ENCODE results near the gene TMIE. TPM values are rescaled to one million over a fixed set of nuclear protein-coding genes. Genes with fewer than 3 reads are reported as not detected.

The TMIE gene
- total RNA-seq, 1 experiment from 2014 or later = not detected

GRCh38 chr3:46680298-46680826 lies 20.8 kb upstream of the TMIE start:
- CTCF ChIA-PET = no interaction called here
- H3K27ac Mint-ChIP-seq (ENCODE audit: unreplicated experiment) = no peak overlapping the region
- BruUV-seq (replicated peaks) = no TSS peak

GRCh38 chr3:46681387-46681786 lies 19.8 kb upstream of the TMIE start:
- H3K27me3 Mint-ChIP-seq (ENCODE audit: insufficient read depth, unreplicated experiment) = no peaks in the 10 kb centered on the region
- no peaks in the 10 kb centered on the region for H3K36me3 Mint-ChIP-seq (ENCODE audit: insufficient read depth, unreplicated experiment)
- H3K9me3 Mint-ChIP-seq (ENCODE audit: unreplicated experiment) = no peaks in the 10 kb centered on the region
- no peak for TF ChIP-seq CTCF (IDR thresholded peaks at IDR 0.05; ENCODE audit: insufficient read depth in 1 of 2, low read depth in 1 of 2, low read length in 1 of 2, severe bottlenecking in 1 of 2, unreplicated experiment in 1 of 2)
- Histone ChIP-seq H3K9me3 (no peaks in the 10 kb centered on the region), H3K27me3 (replicated peaks; ENCODE audit: control insufficient read depth, insufficient read depth, low read length) (no peaks in the 10 kb centered on the region), H3K36me3 (ENCODE audit: control insufficient read depth, insufficient read depth, low read length) (no peaks in the 10 kb centered on the region), H3K4me1 (no peaks in the 10 kb centered on the region), H3K4me3 (ENCODE audit: low read depth, low read length) (no peak overlapping the region)
- intact Hi-C loops (cut with micrococcal nuclease; ENCODE audit: unreplicated experiment) = no loop called here
- ChIA-PET POLR2A (no interaction called here), CTCF (no interaction called here)
- DNase-seq = no peak
- no peak overlapping the region for H3K4me3 Mint-ChIP-seq (ENCODE audit: unreplicated experiment)
- BruUV-seq (replicated peaks) = no TSS peak
- H3K27ac Mint-ChIP-seq (ENCODE audit: unreplicated experiment) = no peak overlapping the region
- no peaks in the 10 kb centered on the region for H3K4me1 Mint-ChIP-seq (ENCODE audit: low read depth, unreplicated experiment)

More at GRCh38 chr3:46680298-46680826, 20.8 kb upstream of the TMIE start:
- Mint-ChIP-seq H3K4me1 (ENCODE audit: low read depth, unreplicated experiment) (no peaks in the 10 kb centered on the region), H3K4me3 (ENCODE audit: unreplicated experiment) (no peak overlapping the region), H3K9me3 (ENCODE audit: unreplicated experiment) (no peaks in the 10 kb centered on the region), H3K27me3 (ENCODE audit: insufficient read depth, unreplicated experiment) (no peaks in the 10 kb centered on the region), H3K36me3 (ENCODE audit: insufficient read depth, unreplicated experiment) (no peaks in the 10 kb centered on the region)
- no peak overlapping the region for H3K4me3 ChIP-seq (ENCODE audit: low read depth, low read length)
- DNase-seq = no peak
- no peaks in the 10 kb centered on the region for H3K27me3 ChIP-seq (replicated peaks; ENCODE audit: control insufficient read depth, insufficient read depth, low read length)
- H3K9me3 ChIP-seq = no peaks in the 10 kb centered on the region
- intact Hi-C loops (cut with micrococcal nuclease; ENCODE audit: unreplicated experiment) = no loop called here
- TF ChIP-seq CTCF (IDR thresholded peaks at IDR 0.05; ENCODE audit: insufficient read depth in 1 of 2, low read depth in 1 of 2, low read length in 1 of 2, severe bottlenecking in 1 of 2, unreplicated experiment in 1 of 2) = no peak
- POLR2A ChIA-PET = interaction anchor here (0.6 kb wide), 1 partner anchor 297 kb away, joined by 7 read pairs; no protein-coding TSS in a partner anchor
- no peaks in the 10 kb centered on the region for H3K4me1 ChIP-seq
- no peaks in the 10 kb centered on the region for H3K36me3 ChIP-seq (ENCODE audit: control insufficient read depth, insufficient read depth, low read length)

GRCh38 chr3:46681856-46682540 lies 19.2 kb upstream of the TMIE start:
- Histone ChIP-seq H3K4me3 (ENCODE audit: low read depth, low read length) (no peak overlapping the region), H3K4me1 (no peaks in the 10 kb centered on the region), H3K27me3 (replicated peaks; ENCODE audit: control insufficient read depth, insufficient read depth, low read length) (no peaks in the 10 kb centered on the region), H3K9me3 (no peaks in the 10 kb centered on the region), H3K36me3 (ENCODE audit: control insufficient read depth, insufficient read depth, low read length) (no peaks in the 10 kb centered on the region)
- H3K27ac Mint-ChIP-seq (ENCODE audit: unreplicated experiment) = no peak overlapping the region
- H3K36me3 Mint-ChIP-seq (ENCODE audit: insufficient read depth, unreplicated experiment) = no peaks in the 10 kb centered on the region
- no TSS peak for BruUV-seq (replicated peaks)
- CTCF ChIA-PET = no interaction called here
- H3K4me1 Mint-ChIP-seq (ENCODE audit: low read depth, unreplicated experiment) = no peaks in the 10 kb centered on the region
- no peak overlapping the region for H3K4me3 Mint-ChIP-seq (ENCODE audit: unreplicated experiment)
- intact Hi-C loops (cut with micrococcal nuclease; ENCODE audit: unreplicated experiment) = no loop called here
- H3K9me3 Mint-ChIP-seq (ENCODE audit: unreplicated experiment) = no peaks in the 10 kb centered on the region
- DNase-seq = no peak
- TF ChIP-seq CTCF (IDR thresholded peaks at IDR 0.05; ENCODE audit: insufficient read depth in 1 of 2, low read depth in 1 of 2, low read length in 1 of 2, severe bottlenecking in 1 of 2, unreplicated experiment in 1 of 2) = no peak
- no peaks in the 10 kb centered on the region for H3K27me3 Mint-ChIP-seq (ENCODE audit: insufficient read depth, unreplicated experiment)
- POLR2A ChIA-PET = no interaction called here

Data from Caco-2 (cell line).